ENCODE measurements around the gene FLRT2. TPM values are rescaled to one million over a fixed set of nuclear protein-coding genes. Genes with fewer than 3 reads are reported as not detected.
A peak's percentile ranks its signal among the peaks of the same experiment; 100 is the strongest.

The FLRT2 gene
- total RNA-seq, 1 donor from 2014 or later = 139 TPM

GRCh38 chr14:85528897-85529631, 880 bp upstream of the FLRT2 start:
- DNase-seq (ENCODE audit: low read depth in 2 of 2) = peak; percentile 83 to 88

GRCh38 chr14:85530626-85531025, 682 bp downstream of the FLRT2 start:
- peak in 1 of 2 donors; percentile 24 for DNase-seq (ENCODE audit: low read depth in 2 of 2)

- DNase-seq (ENCODE audit: low read depth in 2 of 2) = peak; percentile 73 to 87
Observed at GRCh38 chr14:85531141-85531586, 1.2 kb downstream of the FLRT2 start.

GRCh38 chr14:85531587-85532373, 1.8 kb downstream of the FLRT2 start:
- DNase-seq (ENCODE audit: low read depth in 2 of 2) = peak; percentile 89 to 90

- DNase-seq (ENCODE audit: low read depth in 2 of 2) = no peak
Observed at GRCh38 chr14:85532374-85533022, 2.6 kb downstream of the FLRT2 start.

- DNase-seq (ENCODE audit: low read depth in 2 of 2) = peak; percentile 73 to 74
Observed at GRCh38 chr14:85533023-85533860, 3.3 kb downstream of the FLRT2 start.

- peak; percentile 41 to 58 for DNase-seq (ENCODE audit: low read depth in 2 of 2)
Observed at GRCh38 chr14:85533861-85534291, 3.9 kb downstream of the FLRT2 start.

GRCh38 chr14:85534458-85535293, 4.7 kb downstream of the FLRT2 start:
- peak; percentile 50 to 78 for DNase-seq (ENCODE audit: low read depth in 2 of 2)

- peak; percentile 10 to 71 for DNase-seq (ENCODE audit: low read depth in 2 of 2)
Observed at GRCh38 chr14:85535321-85535720, 5.4 kb downstream of the FLRT2 start.

- peak; percentile 73 to 84 for DNase-seq (ENCODE audit: low read depth in 2 of 2)
Observed at GRCh38 chr14:85535991-85536832, 6.3 kb downstream of the FLRT2 start.

GRCh38 chr14:85536833-85537190, 6.9 kb downstream of the FLRT2 start:
- peak; percentile 24 to 66 for DNase-seq (ENCODE audit: low read depth in 2 of 2)

GRCh38 chr14:85537526-85537925, 7.6 kb downstream of the FLRT2 start:
- DNase-seq (ENCODE audit: low read depth in 2 of 2) = peak in 1 of 2 donors; percentile 35

GRCh38 chr14:85538636-85539035, 8.7 kb downstream of the FLRT2 start:
- DNase-seq (ENCODE audit: low read depth in 2 of 2) = peak in 1 of 2 donors; percentile 74

- DNase-seq (ENCODE audit: low read depth in 2 of 2) = peak in 1 of 2 donors; percentile 46
Observed at GRCh38 chr14:85539510-85539909, 9.6 kb downstream of the FLRT2 start.

- peak in 1 of 2 donors; percentile 20 for DNase-seq (ENCODE audit: low read depth in 2 of 2)
Observed at GRCh38 chr14:85542623-85543022, 12.7 kb downstream of the FLRT2 start.

- no peak for DNase-seq (ENCODE audit: low read depth in 2 of 2)
Observed at GRCh38 chr14:85545738-85546137, 15.8 kb downstream of the FLRT2 start.

- peak in 1 of 2 donors; percentile 33 for DNase-seq (ENCODE audit: low read depth in 2 of 2)
Observed at GRCh38 chr14:85546390-85546789, 16.4 kb downstream of the FLRT2 start.

GRCh38 chr14:85549697-85550096, 19.8 kb downstream of the FLRT2 start:
- DNase-seq (ENCODE audit: low read depth in 2 of 2) = peak in 1 of 2 donors; percentile 41

- DNase-seq (ENCODE audit: low read depth in 2 of 2) = no peak
Observed at GRCh38 chr14:85554106-85554505, 24.2 kb downstream of the FLRT2 start.
